22Rv1 (cell line): Measurements from ENCODE around the gene EMCN.
"Not testable (repeated sequence)": the region's sequence is repeated elsewhere in the genome, so short reads cannot be mapped to it uniquely, and the experiment has no call there.

Source experiments
- H3K27ac ChIP-seq: fragments of 450-650 bp; 2 replicates; pipeline ENCODE4 v1.5.1; 2017
- CTCF ChIP-seq: fragments of 450-650 bp; IDR thresholded peaks from 2 replicates; pipeline ENCODE4 v1.5.1; 2017; ENCODE audit warnings: mild to moderate bottlenecking
- ZFX ChIP-seq: fragments of 450-650 bp; IDR thresholded peaks from 2 replicates; pipeline ENCODE4 v1.6.1; 2017; ENCODE audit warnings: antibody characterized with exemption, borderline replicate concordance

Gene EMCN

GRCh38 chr4:100545427-100545826 lies 27.6 kb upstream of the EMCN start:
- TF ChIP-seq ZFX (no peak), CTCF (no peak)
- no peak overlapping the region for H3K27ac ChIP-seq

- TF ChIP-seq CTCF (no peak), ZFX (no peak)
- no peak overlapping the region for H3K27ac ChIP-seq
These were observed 22.3 kb upstream of the EMCN start for GRCh38 chr4:100540131-100540530.

- TF ChIP-seq CTCF = no peak
- no peak for TF ChIP-seq ZFX
- no peak overlapping the region for H3K27ac ChIP-seq
These were observed 21.9 kb upstream of the EMCN start for GRCh38 chr4:100539706-100540105.

GRCh38 chr4:100533741-100534140 lies 15.9 kb upstream of the EMCN start:
- H3K27ac ChIP-seq = no peak overlapping the region
- TF ChIP-seq ZFX (no peak), CTCF (no peak)

GRCh38 chr4:100530161-100530560 lies 12.3 kb upstream of the EMCN start:
- H3K27ac ChIP-seq = not testable (repeated sequence)

- TF ChIP-seq ZFX = no peak
- no peak for TF ChIP-seq CTCF
- H3K27ac ChIP-seq = no peak overlapping the region
These were observed 7.9 kb upstream of the EMCN start for GRCh38 chr4:100525686-100526085.

- TF ChIP-seq ZFX (no peak), CTCF (no peak)
- no peak overlapping the region for H3K27ac ChIP-seq
These were observed 1.4 kb upstream of the EMCN start for GRCh38 chr4:100519205-100519604.

- H3K27ac ChIP-seq = no peak overlapping the region
- TF ChIP-seq CTCF (no peak), ZFX (no peak)
These were observed 1.6 kb downstream of the EMCN start for GRCh38 chr4:100516225-100516624.
